Adrenal gland (tissue), 12 donors: ENCODE data around the gene DNAAF6. TPM values are rescaled to one million over a fixed set of nuclear protein-coding genes. Genes with fewer than 3 reads are reported as not detected.

Experiments used
- DNase-seq, 7 donors: peaks; one replicate each; pipeline ENCODE4 v3.0.0-alpha.2; 2019 to 2020
- H3K27ac ChIP-seq, 5 donors: fragments of 200-600 bp; sonication (generic) in 4 of 5; 1 replicate in 3 of 5; 2 replicates in 2 of 5; pipeline versions ENCODE4 v1.5.1 to v1.8.0; 2016 to 2020; ENCODE audit warnings: mild to moderate bottlenecking in 1 of 5
- H3K27me3 ChIP-seq: fragments of 200-600 bp; 2 replicates; pipeline ENCODE4 v1.8.0; 2021
- H3K36me3 ChIP-seq, 2 donors: fragments of 200-600 bp; replicated peaks in 1 of 2; 1 replicate in 1 of 2; 2 replicates in 1 of 2; pipeline versions ENCODE4 v1.5.1 to v1.8.0; 2018 to 2022
- H3K4me1 ChIP-seq, 2 donors: fragments of 200-600 bp; replicated peaks in 1 of 2; 1 replicate in 1 of 2; 2 replicates in 1 of 2; pipeline versions ENCODE4 v1.5.1 to v1.8.0; 2018 to 2021
- H3K4me3 ChIP-seq, 4 donors: fragments of 200-600 bp; sonication (generic) in 3 of 4; one replicate each; pipeline ENCODE4 v1.5.1; 2016 to 2018
- H3K9me3 ChIP-seq, 3 donors: fragments of 200-600 bp; sonication (generic) in 1 of 3; replicated peaks in 1 of 3; 1 replicate in 2 of 3; 2 replicates in 1 of 3; pipeline versions ENCODE4 v1.5.1 to v1.8.0; 2016 to 2021
- POLR2A ChIP-seq, 2 donors: fragments of 450-650 bp; IDR thresholded peaks; one replicate each; pipeline ENCODE4 v1.6.1; 2017; ENCODE audit warnings: antibody characterized with exemption in 2 of 2, mild to moderate bottlenecking in 2 of 2, moderate library complexity in 1 of 2
- WGBS, 4 donors: extraction: QIAGEN DNeasy Blood & Tissue Kit in 2 of 4; methylation state at CpG; one replicate each; pipeline versions ENCODE4 v1.1.5 to v1.1.7; 2013 to 2017; 5-methylcytosine and 5-hydroxymethylcytosine counted together
- intact Hi-C, 2 donors: fragments of 100-400 bp; cut with DNase I; formaldehyde crosslinking; loops; one replicate each; pipeline versions ENCODE4 v1.14.1 to v1.15.0; 2022 to 2023
- polyA plus RNA-seq, 3 donors: library from polyadenylated mRNA; stranded (reverse); fragments of 200-250 nt in 2 of 3; fragments of 350-450 nt in 1 of 3; fragmentation: Illumina TruSeq in 1 of 3; extraction: RNeasy Lipid Tissue Mini Kit (QIAGEN cat#74804) in 1 of 3; gene quantifications; one replicate each; pipeline ENCODE4 v1.2.3, GENCODE V29; 2013 to 2014
- total RNA-seq, 9 donors: library from RNA; depleted of rRNA in 4 of 9; stranded (reverse); fragments of >200 nt in 4 of 9; fragments of 120-200 nt in 1 of 9; fragmentation: NEBNext Ultra II Directional in 1 of 9; extraction: Animal tissue kit (Norgen Biotek cat#: 25700) in 1 of 9; gene quantifications; one replicate each; pipeline versions ENCODE4 v1.1.0 to v1.2.4, GENCODE V29; 2013 to 2023
- TF ChIP-seq, protein P1 (sequence below), 6 experiments: fragments of 450-650 bp in 4 of 6; fragments of 200-600 bp in 2 of 6; sonication (generic) in 1 of 6; IDR thresholded peaks; 1 replicate in 5 of 6; 2 replicates in 1 of 6; pipeline versions ENCODE4 v1.5.1 to v1.8.0; 2016 to 2021; ENCODE audit warnings: antibody characterized with exemption in 6 of 6, mild to moderate bottlenecking in 2 of 6, moderate library complexity in 1 of 6
- donor health status: healthy with polysubstance abuse.
- donor health status: Bipolar disorder and iron deficiency.
- donor health status: DM: yes; HTN: yes; CAD: no.
- donor health status: DM: no; HTN: no; CAD: no.
- donor health status: DM: no; HTN: no; CAD: no.
- donor health status: DM: yes; HTN: yes; CAD: no.

The DNAAF6 gene
- total and polyA plus RNA-seq, 12 donors, result not detected

DNA sequence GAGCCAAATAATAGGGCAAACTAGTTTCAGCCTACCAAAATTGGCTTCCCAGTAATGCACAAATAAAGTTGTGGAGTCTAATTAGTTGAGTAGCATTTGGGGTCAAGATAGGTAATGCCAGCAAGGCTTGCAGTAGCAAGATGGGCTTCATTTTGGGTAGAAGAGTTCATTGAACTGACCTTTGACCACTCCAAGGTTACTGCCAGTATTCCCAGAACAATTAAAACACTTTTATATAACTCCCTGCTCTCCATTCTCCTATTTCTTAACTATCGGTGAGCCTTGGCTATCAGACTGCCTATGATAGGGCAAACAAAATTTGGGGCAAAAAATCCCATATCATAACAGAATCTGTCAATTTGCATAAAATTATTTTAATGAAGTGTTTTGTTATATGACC lies 7.1 kb downstream of the DNAAF6 start:
- Histone ChIP-seq H3K4me1 (no peaks in the 10 kb centered on the region), H3K27me3 (peaks cover 8% of the 10 kb centered on the region), H3K9me3 (no peaks in the 10 kb centered on the region), H3K27ac (no peak overlapping the region), H3K36me3 (no peaks in the 10 kb centered on the region), H3K4me3 (no peak overlapping the region)
- TF ChIP-seq, protein P1, sequence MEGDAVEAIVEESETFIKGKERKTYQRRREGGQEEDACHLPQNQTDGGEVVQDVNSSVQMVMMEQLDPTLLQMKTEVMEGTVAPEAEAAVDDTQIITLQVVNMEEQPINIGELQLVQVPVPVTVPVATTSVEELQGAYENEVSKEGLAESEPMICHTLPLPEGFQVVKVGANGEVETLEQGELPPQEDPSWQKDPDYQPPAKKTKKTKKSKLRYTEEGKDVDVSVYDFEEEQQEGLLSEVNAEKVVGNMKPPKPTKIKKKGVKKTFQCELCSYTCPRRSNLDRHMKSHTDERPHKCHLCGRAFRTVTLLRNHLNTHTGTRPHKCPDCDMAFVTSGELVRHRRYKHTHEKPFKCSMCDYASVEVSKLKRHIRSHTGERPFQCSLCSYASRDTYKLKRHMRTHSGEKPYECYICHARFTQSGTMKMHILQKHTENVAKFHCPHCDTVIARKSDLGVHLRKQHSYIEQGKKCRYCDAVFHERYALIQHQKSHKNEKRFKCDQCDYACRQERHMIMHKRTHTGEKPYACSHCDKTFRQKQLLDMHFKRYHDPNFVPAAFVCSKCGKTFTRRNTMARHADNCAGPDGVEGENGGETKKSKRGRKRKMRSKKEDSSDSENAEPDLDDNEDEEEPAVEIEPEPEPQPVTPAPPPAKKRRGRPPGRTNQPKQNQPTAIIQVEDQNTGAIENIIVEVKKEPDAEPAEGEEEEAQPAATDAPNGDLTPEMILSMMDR (IDR thresholded peaks at IDR 0.05), result no peak
- TF ChIP-seq POLR2A (IDR thresholded peaks at IDR 0.05), result no peak
- intact Hi-C loops, result no loop called here
- DNase-seq, result no peak
- 64 to 83% (median 66%) methylated on average over 1 of the region's 1 CpG for WGBS, 4 donors

DNA sequence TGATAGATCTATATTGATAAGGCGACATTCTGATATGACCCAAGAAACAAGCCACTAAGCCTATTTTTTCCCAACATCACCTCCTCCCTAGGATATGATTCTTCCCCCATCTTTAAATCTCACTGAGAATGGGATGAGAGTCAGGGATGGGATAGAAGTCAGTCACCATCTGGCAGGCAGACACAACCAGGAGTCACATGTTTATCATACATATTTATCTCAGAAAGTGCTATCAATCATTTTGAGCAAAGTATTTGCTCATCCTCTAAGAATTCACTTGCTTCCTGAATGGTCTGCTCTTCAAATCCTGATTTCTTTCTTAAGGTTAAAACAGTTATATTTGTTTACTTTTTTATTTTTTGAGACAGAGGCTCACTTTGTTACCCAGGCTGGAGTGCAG lies 20.3 kb downstream of the DNAAF6 start:
- no peaks in the 10 kb centered on the region for H3K9me3 ChIP-seq
- H3K4me3 ChIP-seq, result no peak overlapping the region
- 62 to 90% (median 80%) methylated on average over 1 of the region's 1 CpG for WGBS, 4 donors
- H3K36me3 ChIP-seq, result no peaks in the 10 kb centered on the region
- DNase-seq, result no peak
- H3K27ac ChIP-seq, result no peak overlapping the region
- H3K27me3 ChIP-seq, result peaks cover 16% of the 10 kb centered on the region
- no peak for TF ChIP-seq POLR2A (IDR thresholded peaks at IDR 0.05)
- TF ChIP-seq, protein P1 (IDR thresholded peaks at IDR 0.05), result no peak
- intact Hi-C loops, result no loop called here
- H3K4me1 ChIP-seq, result no peaks in the 10 kb centered on the region

DNA sequence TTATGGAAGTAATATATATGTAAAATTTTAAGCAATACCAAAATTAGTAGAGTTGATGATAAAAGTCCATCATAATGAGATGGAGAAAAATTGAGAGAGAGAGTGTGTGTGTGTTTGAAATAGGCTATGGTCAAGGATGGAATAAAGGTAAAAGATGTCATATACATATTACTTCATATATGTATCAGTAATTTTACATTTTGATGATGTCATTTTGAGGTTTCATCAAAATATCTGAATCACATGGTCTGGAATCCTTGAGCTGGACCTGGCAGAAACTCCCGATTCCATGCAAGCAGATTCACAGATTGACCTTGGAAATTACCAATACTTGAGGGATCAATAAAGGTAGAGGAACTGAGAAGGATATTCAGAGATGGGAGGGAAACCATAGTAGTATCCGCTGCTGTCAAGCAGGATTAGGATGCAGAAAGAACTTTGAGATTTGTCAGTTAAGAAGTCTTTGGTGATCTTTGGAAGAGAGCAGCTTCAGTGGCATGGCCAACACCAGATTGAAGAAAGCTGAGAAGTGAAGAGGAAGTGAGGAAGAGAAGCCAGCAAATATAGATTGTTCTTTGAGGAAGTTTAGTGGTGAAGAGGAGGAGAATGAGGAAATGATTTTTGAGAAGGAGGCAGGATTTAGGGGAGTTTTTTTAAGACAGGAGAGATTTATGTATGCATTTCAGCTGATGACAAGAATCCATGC lies 21.5 kb downstream of the DNAAF6 start:
- TF ChIP-seq, protein P1 (IDR thresholded peaks at IDR 0.05), result no peak
- no peak for TF ChIP-seq POLR2A (IDR thresholded peaks at IDR 0.05)
- no peak for DNase-seq
- H3K4me1 ChIP-seq, result no peaks in the 10 kb centered on the region
- intact Hi-C loops, result no loop called here
- H3K9me3 ChIP-seq, result no peaks in the 10 kb centered on the region
- 74 to 87% (median 81%) methylated on average over 2 of the region's 2 CpGs for WGBS, 4 donors
- H3K4me3 ChIP-seq, result no peak overlapping the region
- peaks cover 23% of the 10 kb centered on the region for H3K27me3 ChIP-seq
- no peaks in the 10 kb centered on the region for H3K36me3 ChIP-seq
- no peak overlapping the region for H3K27ac ChIP-seq

DNA sequence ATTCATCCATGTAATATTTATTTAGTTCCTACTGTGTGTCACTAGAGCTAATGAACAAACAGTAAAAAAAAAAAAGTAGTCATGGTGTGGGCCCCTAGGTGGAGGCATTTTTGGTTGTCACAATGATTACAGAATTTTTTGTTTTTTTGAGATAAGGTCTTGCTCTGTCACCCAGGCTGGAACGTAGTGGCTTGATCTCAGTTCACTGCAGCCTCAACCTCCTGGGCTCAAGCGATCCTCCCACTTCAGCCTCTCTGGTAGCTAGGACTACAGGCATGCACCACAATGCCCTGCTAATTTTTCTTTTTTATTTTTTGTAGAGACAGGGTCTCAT lies 22.0 kb downstream of the DNAAF6 start:
- Histone ChIP-seq H3K27me3 (peaks cover 23% of the 10 kb centered on the region), H3K4me1 (no peaks in the 10 kb centered on the region), H3K36me3 (no peaks in the 10 kb centered on the region), H3K27ac (no peak overlapping the region), H3K4me3 (no peak overlapping the region), H3K9me3 (no peaks in the 10 kb centered on the region)
- no peak for DNase-seq
- TF ChIP-seq POLR2A (IDR thresholded peaks at IDR 0.05), result no peak
- TF ChIP-seq, protein P1 (IDR thresholded peaks at IDR 0.05), result no peak
- 81 to 95% (median 91%) methylated on average over 2 of the region's 2 CpGs for WGBS, 4 donors
- intact Hi-C loops, result no loop called here
